Fibroblast of pulmonary artery (primary cell): ENCODE results near the gene HRCT1.

Experiments
- DNase-seq: peaks from one replicate; pipeline ENCODE4 v3.0.0-alpha.2; 2010; ENCODE audit warnings: low read depth
- H3K4me3 ChIP-seq: replicated peaks from 2 replicates; pipeline ENCODE4 v1.5.1; 2011; ENCODE audit warnings: low read depth, mild to moderate bottlenecking, control low read depth, low read length, moderate library complexity
- CTCF ChIP-seq: IDR thresholded peaks from 2 replicates; pipeline ENCODE4 v1.5.1; 2011; ENCODE audit warnings: mild to moderate bottlenecking, control low read depth, low read length, inconsistent platforms; ENCODE audit errors: missing control alignments

HRCT1 gene

DNA sequence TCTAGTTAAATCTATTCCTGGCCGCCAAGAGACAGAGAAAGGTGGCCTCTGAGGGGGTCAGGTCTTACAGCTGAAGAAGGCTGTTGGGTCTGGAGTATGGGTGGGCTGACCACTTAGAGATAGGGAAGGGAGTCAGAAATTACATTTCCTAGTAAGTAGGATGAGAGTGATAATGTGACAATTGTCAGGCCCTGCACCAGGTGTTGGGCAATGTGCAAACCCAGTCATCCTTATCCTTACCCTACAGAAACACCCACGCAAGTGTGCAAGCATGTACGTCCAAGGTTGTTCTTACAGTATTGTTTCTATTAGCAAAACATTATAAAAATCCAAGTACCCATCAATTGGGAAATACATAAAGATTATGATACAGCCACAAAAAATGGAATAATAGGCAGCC is 12.8 kb downstream of the HRCT1 start:
- no peak for TF ChIP-seq CTCF
- no peak overlapping the region for H3K4me3 ChIP-seq
- DNase-seq: no peak

DNA sequence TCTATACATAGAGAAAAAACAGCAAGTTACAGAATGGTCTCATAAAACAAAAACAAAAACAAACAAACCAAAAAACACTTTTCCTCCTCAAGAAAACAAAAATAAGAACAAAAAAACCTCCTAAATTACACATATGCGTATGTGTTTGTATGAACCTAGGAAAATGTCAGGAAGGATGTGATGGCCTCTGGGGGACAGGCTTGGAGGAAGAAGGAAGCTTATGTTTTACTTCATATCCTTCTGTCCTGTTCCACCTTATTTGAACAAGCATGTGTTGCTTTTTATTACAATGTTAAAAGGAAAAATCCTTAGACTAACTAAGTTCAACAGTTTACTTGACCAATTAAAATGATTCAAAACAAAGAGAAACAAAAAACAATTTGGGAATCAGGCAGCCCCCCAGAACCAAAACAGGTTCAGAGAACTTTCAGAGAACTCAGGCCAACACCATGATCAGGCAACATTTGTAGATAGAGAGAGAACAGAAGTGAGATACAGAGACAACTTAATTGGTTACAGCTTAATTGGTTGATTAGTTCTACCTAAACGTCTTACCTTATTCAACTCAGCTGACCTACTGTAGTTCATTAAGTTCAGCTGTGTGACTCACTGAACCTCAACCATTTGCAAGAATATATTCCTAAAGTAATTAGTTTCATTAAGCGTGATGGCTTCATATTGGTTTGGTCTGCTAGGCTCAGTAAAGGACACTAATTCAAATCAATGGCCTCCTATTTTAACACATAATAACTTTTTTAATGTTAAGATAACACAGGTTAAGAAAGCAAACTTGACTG is 13.4 kb downstream of the HRCT1 start:
- H3K4me3 ChIP-seq: no peak overlapping the region
- no peak for TF ChIP-seq CTCF
- DNase-seq: no peak

GRCh38 chr9:35920051-35920620 is 14.1 kb downstream of the HRCT1 start:
- no peak for DNase-seq
- H3K4me3 ChIP-seq: no peak overlapping the region
- no peak for TF ChIP-seq CTCF

DNA sequence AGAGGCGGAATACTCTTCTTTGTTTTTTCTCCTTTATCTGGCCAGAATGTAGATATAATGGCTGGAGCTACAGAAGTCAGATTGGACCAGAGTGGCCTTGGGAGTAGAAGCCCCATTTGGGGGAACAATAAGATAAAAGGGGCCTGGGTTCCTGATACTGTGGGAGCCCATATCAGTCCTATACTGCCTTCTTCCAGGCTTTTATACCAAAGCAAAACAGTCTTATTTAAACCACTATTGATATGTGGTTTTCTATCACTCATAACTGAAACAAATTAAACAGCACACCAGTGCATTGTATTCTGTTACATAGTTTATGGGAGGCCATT is 17.6 kb downstream of the HRCT1 start:
- no peak for TF ChIP-seq CTCF
- no peak for DNase-seq
- no peak overlapping the region for H3K4me3 ChIP-seq

DNA sequence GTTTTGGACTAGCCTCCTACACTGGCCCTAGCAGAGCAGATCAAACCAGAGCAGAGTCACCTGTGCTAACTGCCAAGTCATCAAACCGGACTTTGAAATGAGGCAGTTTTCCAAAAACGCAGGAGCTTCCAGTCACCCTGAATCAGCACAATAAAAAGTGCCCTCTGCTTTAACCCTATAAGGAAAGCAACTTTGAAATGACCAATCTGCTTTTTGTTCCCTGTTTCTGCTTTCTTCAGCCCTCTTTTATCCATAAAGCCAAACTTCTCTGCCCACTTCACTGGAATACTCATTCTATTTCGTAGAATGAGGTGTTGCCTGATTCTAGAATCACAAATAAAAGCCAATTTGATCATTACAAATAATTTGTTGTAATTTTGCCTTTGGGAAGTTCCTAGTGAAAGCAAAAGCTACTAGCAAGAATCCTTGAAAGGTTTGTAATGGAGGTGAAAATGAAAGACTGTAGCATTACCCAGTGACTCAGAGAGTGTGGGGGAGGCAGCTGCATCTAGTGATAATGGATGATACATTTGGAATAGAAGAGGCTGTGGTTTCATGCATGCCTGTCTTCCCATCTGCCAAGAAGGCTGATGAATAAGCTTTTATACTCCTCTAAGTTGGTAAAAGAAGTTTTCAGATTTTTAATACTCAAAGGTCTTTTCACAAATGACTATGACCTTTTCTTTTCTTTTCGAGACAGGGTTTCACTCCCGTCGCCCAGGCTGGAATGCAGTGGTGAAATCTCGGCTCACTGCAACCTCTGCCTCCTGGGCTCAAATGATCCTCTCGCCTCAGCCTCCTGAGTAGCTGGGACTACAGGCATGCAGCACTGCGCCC is 18.1 kb downstream of the HRCT1 start:
- DNase-seq: peak; percentile 93
- no peak for TF ChIP-seq CTCF
- H3K4me3 ChIP-seq: peak overlapping the region; percentile 28

DNA sequence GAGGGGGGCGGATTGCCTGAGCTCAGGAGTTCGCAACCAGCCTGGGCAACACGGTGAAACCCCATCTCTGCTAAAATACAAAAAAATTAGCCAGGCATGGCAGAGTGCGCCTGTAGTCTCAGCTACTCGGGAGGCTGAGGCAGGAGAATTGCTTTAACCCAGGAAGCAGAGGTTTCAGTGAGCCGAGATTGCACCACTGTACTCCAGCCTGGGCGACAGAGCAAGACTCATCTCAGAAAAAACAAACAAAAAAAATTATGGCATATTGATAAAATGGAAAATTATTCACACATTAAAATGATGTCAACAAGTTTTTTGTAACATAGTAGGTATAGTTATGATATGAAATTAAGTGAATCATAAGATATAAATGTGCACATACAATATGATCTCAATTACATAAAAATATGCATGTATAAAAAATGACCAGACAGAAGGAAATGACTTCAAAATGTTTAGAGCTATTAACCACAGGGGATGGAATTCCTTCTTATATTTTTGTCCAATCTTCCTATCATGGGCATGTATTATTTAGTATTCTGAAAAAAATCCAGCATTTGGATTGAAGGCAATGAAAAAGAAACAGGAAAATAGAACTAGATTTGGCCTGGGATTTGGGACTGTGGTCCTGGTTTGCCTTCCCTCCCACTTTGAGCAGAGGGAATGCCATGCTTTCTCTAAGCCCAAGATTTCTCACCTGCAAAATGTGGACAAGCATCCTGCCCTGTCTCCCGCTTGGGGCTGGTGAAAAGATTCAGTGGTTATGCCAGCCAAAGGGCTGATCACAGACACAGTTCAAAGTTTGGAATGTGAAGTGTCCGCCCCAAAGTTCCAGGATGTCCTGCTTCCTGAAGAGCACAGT is 22.8 kb downstream of the HRCT1 start:
- TF ChIP-seq CTCF: no peak
- H3K4me3 ChIP-seq: no peak overlapping the region
- DNase-seq: no peak
